Ecto neural progenitor cell (in vitro differentiated cells): ENCODE data around the gene KRTAP10-1.
"Not testable (repeated sequence)": the region's sequence is repeated elsewhere in the genome, so short reads cannot be mapped to it uniquely, and the experiment has no call there.

Experiments used
- DNase-seq: peaks from one replicate; pipeline ENCODE4 v3.0.0-alpha.2; 2018; ENCODE audit warnings: low spot score

KRTAP10-1 gene, protein sequence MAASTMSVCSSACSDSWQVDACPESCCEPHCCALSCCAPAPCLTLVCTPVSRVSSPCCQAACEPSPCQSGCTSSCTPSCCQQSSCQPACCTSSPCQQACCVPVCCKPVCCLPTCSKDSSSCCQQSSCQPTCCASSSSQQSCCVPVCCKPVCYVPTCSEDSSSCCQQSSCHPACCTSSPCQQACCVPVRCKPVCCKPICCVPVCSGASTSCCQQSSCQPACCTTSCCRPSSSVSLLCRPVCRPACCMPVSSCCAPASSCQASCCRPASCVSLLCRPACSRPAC

DNA sequence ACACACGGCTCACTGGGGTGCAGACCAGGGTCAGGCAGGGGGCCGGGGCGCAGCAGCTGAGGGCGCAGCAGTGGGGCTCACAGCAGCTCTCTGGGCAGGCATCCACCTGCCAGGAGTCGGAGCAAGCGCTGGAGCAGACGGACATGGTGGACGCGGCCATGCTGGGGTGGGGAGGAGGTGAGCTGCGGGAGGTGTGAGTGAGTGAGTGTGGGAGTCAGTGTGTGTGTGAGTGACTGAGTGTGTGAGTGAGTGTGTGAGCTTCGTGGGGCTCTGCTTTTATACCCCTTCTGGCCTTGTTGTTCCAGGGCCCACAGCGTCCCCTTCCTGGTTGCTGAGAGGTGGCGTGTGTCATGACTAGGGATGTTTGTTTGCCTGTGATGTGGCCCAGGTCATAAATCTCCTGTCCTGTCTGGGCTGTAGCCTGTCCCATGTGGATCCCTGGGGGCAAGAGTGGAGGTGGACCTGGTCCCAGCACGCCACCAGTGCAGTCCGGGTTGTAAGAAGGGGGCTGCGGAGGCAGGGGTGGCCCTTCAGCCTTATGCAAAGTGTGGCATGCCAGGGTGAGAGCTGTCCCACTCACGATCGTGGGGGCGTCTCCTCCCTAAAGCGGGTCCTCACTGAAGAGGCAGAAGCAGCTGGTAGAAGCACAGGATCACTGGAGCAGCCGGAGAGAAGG lies at the start of gene KRTAP10-1:
Gene KRTAP10-1 (minus strand): TSS at position 205 of the 676 bp plus-strand sequence. CDS start 45 bp downstream, at position 160.
- no peak for DNase-seq

DNA sequence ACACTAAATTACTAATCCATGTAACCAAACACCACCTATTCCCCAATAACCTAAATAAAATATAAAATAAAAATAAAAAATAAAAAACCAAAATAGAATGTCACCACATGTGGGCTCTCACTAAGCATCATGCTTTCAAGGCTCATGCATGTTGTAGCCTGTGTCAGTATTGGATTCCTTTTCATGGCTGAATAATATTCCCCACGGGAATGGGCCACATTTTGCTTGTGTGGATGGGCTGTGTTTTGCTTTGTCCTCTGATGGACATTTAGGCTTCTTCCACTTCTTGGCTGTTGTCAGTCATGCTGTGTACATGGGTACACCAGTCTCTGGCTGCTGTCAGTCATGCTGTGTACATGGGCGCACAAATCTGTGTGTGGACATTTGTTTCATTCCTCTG lies 49.1 kb upstream of the KRTAP10-1 start:
- DNase-seq = no peak

DNA sequence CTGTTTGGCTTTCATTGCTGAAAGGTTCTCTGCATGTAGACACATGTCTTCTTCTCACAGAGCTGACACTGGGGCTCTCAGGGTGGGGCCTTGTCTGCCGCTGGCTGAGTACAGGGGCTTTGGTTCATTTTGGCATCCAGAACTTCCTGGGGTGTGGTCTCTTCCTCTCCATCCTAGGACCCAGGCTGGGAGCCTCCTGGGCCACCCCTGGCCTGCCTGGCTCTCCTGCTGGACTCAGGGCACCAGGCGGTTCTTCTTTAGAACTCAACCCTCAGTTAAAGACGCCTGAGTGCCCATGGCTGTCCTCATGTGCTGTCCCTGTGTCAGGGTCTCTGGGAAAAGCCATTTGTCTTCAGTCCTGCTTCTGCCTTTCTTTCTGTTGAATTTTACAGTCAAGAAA lies 45.9 kb upstream of the KRTAP10-1 start:
- DNase-seq = no peak

DNA sequence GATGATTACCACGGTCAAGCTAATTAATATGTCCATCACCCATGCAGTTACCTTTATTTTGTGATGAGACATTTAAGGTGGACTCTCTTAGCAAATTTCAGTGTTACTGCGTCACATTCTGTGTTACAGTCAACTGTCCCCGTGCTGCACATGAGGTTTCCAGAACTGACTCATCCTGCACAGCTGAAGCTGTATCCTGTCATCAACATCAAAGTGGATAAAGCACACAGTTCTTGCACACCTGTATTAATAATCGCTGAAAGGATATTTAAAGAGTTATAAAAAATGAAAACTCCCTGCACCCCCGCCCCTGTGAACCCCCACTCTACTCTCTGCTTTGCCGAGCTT lies 43.8 kb upstream of the KRTAP10-1 start:
- no peak for DNase-seq

DNA sequence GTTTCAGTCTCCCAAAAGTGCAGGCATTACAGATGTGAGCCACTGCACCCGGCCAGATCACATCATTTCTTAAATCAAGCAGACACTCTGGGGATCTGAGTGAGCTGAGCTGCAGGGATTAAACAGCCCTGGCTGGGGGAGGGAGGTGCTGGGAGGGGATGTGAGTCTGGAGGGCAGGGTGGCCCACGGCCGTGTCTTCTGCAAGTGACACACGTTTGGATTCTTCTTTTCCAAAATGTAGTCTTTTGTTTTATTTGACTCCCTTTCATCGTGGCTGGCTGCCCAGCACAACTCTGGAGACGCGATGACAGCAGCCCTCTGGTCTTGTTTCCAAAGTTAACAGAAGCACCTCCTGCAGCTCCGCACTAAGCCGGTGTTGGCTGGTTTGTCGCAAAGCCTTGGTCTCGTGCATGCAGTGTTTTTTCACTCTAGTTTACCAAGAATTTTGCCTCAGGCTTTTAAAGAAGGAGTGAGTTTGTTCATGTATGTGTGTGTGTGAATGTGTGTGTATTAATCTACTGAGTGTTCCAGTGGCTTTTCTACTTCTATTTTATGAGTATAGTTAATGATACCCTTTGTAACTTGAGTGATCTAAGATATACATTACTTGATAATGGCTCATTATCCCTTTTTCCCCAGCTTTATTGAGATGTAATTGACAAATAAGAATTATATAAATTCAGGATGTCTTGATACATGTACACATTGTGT lies 43.2 kb upstream of the KRTAP10-1 start:
- peak; percentile 66 for DNase-seq

DNA sequence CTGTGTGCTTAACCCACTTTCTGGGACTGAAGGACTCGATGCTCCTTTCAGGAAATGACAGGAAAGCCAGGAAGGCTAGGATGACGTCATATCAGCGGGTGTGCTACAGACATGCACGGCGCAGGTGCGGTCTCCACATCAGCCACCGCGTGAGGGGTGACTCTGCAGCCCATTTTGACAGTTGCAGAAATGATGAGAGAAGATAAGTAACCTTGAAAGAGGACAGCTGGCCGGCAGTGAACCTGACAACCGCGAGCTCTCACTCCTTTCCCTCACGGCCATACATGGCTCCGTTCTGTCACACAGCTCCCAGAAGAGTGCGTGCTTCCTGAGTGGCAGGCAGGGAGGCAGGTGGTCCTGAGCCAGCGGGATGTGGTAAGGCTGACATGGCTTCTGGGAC lies 42.1 kb upstream of the KRTAP10-1 start:
- peak; percentile 35 for DNase-seq

DNA sequence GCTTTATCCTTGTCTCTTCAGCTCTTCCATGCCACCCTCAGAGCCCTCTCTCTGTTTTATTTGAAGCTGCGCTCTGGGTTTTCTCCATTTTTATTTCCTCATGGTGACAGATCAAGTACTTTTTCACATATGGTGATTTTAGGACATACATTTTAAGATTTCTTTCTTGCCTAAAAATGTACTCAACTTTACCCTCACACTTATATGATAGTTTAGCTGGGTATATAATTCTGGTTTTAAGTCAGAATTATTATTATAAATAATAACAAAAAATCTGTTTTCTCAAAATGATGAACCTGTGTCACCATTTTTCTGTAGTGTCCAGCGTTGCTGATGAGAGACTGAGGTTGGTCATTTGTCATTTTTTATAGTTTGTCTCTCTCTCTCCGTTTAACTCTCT lies 41.2 kb upstream of the KRTAP10-1 start:
- no peak for DNase-seq

DNA sequence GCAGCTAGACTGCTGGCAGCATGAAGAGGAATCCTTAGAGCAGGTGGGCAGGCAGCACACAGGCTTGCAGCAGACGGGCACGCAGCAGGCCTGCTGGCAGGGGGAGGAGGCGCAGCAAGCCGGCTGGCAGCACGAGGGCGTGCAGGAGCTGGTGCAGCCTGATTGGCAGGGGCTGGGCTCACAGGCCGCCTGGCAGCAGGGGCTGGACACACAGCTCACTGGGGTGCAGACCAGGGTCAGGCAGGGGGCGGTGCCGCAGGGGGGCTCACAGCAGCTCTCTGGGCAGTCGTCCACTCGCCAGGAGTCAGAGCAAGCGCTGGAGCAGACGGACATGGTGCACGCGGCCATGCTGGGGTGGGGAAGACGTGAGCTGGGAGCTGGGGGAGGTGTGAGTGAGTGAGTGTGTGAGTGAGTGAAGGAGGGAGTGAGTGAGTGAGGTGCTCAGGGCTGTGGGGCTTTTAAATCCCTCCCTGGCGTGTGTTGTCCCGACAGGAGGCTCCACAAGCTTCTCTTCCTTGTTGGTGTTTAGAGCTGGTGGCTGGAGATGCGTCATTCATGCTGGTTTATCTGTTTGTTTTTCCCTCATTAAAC lies 40.3 kb upstream of the KRTAP10-1 start, which contains the start of gene KRTAP10-5:
Gene KRTAP10-5 (minus strand): TSS at position 374 of the 591 bp plus-strand sequence. CDS start 26 bp downstream, at position 348.
- DNase-seq = peak; percentile 48

DNA sequence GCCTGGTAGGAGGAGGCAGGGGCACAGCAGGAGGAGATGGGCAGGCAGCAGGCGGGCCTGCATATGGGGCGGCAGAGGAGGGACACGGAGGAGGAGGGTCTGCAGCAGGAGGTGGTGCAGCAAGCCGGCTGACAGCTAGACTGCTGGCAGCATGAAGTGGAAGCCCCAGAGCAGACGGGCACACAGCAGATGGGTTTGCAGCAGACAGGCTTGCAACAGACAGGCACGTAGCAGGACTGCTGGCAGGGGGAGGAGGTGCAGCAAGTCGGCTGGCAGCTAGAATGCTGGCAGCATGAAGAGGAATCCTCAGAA lies 39.8 kb upstream of the KRTAP10-1 start:
- peak; percentile 32 for DNase-seq

DNA sequence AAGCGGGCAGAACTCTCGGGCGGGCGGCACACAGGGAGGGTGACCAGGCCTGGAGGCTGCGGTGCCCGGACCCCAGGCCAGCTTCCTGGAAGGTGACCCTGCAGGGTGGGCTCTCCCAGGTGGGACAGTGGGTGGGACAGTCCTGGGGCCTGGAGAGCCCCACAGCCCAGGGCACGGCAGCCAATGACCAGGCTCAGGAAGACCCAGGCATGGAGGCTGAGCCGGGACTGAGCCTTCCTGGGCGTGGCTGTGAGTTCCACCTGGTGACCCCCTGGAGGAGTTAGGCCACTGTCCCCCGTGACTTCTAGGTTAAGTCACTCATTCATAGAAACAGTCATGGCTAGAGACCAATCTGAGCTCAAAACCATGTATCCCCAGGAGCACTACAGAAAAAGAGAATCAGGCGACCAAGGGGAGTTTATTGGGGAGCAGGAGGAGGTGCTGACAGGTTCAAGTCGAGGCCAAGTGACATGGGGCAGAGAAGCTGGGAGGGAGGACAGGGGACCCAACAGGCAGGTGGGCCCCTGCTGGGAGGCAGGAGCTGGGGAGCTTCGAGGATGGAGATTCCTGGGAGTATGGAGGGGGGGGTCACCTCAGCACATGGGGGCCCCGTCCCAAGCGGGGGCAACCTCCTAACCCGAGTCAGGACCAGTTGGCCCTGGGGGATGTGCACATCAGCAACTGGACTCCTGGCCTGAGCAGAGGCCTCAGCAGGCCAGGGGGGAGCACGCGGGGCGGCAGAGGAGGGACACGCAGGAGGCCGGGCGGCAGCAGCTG lies 39.2 kb upstream of the KRTAP10-1 start:
- DNase-seq = no peak

DNA sequence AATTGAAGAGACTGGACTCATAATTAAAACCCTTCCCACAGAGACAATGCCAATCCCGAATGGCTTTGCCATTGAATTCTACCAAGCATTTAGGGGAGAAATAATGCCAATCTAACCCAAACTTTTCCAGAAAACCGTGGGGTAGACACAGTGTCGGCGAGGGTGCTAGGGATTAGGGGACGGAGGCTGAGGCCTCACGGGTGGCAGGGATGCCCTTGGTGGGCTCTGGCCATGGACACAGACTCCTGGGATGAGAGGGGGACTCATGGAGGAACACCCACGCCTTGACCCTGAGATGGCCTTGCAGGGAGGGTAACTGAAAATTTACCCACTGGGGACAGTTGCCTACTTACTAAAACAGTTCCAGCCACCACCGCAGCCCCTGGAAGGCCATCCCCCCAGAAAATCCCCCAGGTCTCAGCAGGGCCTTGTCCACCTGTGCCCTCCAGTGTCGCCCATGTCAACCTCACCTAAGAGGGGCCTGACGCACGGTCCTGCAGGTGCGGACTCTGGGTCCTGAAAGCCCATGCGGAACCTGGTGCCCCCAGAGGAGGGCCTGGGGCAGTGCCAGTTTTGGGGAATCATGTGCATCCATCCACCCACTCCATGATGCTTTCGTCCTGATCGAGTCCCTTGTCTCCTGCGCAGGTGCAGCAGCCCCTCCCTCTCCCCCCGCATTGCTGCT lies 38.5 kb upstream of the KRTAP10-1 start:
- DNase-seq = no peak

DNA sequence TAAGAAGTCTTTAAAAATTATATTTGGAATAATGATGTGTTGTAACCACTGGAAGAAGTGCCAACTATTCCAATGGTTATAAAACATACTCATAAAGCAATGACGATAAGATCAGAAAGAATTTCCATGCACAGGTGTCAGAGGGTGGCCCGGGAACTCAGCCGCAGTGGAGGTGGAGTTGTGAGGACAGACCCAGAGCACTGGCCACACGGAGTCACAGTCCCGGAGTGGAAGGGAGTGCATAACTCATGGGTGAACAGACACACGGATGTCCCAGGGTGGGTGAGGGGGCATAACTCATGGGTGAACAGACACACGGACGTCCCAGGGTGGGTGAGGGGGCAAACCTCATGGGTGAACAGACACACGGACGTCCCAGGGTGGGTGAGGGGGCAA lies 36.0 kb upstream of the KRTAP10-1 start:
- no peak for DNase-seq

DNA sequence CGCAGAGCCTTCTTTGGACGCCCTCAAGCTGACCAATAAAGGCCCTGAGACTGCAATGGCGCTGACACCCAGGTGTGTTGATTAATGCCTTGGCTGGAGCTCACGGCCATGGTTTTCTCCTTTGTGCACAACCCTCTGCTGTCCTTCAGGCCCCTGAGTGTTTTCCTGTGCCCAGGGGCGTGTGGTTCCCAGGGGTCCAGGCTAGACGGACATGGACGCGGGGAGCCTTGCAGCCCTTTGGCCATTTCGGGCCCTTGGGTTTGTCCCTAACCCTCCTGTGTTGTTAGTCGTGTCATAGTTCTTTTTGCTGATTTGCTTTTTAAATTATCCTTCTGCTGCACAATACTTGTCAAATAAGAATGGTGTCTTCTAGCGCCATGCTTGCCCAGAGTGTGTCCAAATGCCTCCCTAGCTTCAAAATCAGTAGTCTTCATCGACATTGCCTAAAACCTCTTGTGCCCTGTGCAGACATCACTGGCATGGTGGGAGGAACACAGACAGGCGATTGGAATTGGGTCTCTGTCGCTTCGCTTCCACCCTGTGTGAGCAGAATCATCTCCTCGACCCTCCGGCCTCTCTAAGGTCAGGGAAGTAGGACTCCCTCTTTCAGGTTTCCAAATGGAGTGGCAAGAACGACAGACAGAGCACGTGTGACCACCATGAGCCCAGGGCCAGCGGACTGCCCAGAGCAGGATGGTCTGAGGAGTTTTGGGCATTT lies 35.5 kb upstream of the KRTAP10-1 start:
- DNase-seq = peak; percentile 40

DNA sequence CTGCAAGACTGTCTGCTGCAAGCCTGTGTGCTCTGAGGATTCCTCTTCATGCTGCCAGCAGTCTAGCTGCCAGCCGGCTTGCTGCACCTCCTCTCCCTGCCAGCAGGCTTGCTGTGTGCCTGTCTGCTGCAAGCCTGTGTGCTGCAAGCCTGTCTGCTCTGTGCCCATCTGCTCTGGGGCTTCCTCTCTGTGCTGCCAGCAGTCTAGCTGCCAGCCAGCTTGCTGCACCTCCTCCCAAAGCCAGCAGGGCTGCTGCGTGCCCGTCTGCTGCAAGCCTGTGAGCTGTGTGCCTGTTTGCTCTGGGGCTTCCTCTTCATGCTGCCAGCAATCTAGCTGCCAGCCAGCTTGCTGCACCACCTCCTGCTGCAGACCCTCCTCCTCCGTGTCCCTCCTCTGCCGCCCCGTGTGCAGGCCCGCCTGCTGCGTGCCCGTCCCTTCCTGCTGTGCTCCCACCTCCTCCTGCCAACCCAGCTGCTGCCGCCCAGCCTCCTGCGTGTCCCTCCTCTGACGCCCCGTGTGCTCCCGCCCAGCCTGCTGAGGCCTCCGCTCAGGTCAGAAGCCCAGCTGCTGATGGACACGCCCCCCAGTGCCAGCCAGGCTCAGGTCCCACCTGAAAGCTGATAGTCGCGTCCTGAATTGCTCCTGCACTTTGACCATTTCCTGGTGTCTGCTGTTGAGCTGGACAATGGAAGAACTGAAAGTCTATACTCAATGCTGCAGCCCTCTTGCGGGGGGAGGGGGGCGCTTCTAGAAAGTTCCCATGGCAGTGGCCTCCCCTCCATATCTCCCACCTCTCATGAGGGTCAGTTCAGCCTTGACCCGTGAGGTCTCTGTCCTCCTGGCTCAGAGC lies 34.7 kb upstream of the KRTAP10-1 start:
- DNase-seq = peak; percentile 41

DNA sequence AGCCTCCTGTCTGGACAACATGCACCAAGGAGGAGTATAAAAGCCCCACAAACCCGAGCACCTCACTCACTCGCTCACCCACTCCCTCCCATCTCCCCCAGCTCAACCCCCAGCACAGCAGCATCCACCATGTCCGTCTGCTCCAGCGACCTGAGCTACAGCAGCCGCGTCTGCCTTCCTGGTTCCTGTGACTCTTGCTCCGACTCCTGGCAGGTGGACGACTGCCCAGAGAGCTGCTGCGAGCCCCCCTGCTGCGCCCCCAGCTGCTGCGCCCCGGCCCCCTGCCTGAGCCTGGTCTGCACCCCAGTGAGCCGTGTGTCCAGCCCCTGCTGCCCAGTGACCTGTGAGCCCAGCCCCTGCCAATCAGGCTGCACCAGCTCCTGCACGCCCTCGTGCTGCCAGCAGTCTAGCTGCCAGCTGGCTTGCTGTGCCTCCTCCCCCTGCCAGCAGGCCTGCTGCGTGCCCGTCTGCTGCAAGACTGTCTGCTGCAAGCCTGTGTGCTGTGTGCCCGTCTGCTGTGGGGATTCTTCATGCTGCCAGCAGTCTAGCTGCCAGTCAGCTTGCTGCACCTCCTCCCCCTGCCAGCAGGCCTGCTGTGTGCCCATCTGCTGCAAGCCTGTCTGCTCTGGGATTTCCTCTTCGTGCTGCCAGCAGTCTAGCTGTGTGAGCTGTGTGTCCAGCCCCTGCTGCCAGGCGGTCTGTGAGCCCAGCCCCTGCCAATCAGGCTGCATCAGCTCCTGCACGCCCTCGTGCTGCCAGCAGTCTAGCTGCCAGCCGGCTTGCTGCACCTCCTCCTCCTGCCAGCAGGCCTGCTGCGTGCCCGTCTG lies 33.8 kb upstream of the KRTAP10-1 start, which contains the start of gene KRTAP10-4:
Gene KRTAP10-4 (plus strand): TSS at position 100 of the 827 bp plus-strand sequence. CDS start 30 bp downstream, at position 130.
- not testable (repeated sequence) for DNase-seq

DNA sequence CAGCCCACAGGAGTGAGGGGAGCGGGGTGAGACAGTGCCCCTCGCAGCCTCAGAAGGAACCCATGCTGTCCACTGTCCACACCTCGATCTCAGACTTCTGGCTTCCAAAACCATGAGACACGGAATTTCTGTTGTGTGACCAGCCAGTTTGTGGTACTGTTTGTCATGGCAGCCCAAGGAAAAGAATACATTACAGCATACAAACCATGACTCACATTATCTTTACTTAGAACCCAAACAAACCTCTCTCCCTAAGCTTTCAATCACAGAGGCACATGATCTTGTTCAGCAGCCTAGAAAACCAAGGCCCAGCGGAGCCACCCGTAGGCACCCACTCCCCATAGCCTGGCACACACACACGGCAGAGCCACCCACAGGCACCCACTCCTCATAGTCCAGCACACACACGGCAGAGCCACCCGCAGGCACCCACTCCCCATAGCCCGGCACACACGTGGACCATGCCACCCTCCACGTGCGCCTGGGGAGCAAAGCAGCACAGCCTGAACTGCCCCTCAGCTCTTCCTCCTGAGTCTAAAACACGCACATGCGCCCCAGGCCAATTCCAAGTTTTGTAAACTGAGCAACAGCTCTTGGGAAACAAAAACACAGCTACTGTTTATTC lies 33.1 kb upstream of the KRTAP10-1 start:
- DNase-seq = no peak

DNA sequence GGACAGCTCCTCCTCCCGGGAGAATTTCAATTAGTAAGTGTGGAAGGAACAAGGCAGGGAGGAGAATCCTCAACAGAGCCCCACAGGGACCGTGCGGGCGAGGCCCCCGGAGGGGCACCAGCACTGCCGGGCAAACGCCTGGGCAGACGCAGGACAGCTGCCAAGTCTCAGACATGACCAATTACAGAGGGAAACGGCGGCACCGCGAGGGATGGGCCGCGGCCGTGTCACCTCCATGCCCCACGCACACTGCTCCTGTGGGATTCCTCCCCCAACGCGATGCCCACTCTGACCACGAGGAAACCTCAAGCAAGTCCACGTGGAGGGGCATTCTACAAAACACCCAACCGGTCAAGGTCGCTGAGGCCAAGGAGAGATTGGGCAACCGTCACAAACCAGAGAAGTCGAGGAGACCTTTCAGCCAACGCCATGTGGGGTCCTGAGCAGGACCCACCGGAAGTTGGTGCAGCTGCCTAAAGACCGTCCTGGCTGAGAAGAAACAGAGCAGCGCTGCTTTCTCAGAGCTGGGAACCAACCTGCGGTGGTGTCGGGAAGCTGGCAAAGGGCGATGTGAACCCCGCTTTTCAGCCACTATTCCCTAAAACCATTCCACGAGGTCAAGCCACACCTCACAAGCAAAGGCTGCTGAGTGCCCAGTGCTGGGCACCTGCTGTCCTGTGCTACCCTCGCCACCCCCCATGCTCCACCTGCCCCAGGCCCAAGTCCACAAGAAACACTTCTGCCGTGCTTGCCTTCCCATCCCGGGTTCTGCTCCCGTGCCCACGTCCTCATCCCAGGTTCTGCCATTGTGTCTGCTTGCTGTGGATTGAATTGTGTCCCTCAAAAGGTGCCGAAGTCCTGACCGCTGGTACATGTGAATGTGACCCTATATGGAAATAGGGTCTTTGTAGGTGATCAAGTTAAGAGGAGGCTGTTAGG lies 32.1 kb upstream of the KRTAP10-1 start:
- DNase-seq = no peak
